WERI-Rb-1 (cell line): ENCODE measurements around the gene PRKCA.

Source experiments
- DNase-seq: peaks from one replicate; pipeline ENCODE4 v3.0.0-alpha.2; 2020
- H3K27ac ChIP-seq: fragments of 250-450 bp; sonication (Bioruptor Pico); 2 replicates; pipeline ENCODE4 v1.5.1; 2020; ENCODE audit warnings: mild to moderate bottlenecking, moderate library complexity
- H3K27me3 ChIP-seq: fragments of 250-450 bp; sonication (Bioruptor Pico); 2 replicates; pipeline ENCODE4 v1.5.1; 2021; ENCODE audit warnings: mild to moderate bottlenecking, low read depth, moderate library complexity; ENCODE audit not compliant: insufficient read depth, severe bottlenecking
- H3K36me3 ChIP-seq: fragments of 250-450 bp; sonication (Bioruptor Pico); 2 replicates; pipeline ENCODE4 v1.5.1; 2020; ENCODE audit warnings: mild to moderate bottlenecking, moderate library complexity
- H3K4me3 ChIP-seq: 2 replicates; pipeline ENCODE4 v1.5.1; 2011; ENCODE audit warnings: low read depth, mild to moderate bottlenecking, control low read depth, low read length
- H3K9me3 ChIP-seq: fragments of 250-450 bp; sonication (Bioruptor Pico); 2 replicates; pipeline ENCODE4 v1.5.1; 2021; ENCODE audit warnings: mild to moderate bottlenecking, moderate library complexity; ENCODE audit not compliant: severe bottlenecking
- TF ChIP-seq, protein P1 (sequence below): IDR thresholded peaks from 2 replicates; pipeline ENCODE4 v1.5.1; 2011; ENCODE audit warnings: low read depth, mild to moderate bottlenecking, control low read depth, inconsistent platforms, low read length

The PRKCA gene

DNA sequence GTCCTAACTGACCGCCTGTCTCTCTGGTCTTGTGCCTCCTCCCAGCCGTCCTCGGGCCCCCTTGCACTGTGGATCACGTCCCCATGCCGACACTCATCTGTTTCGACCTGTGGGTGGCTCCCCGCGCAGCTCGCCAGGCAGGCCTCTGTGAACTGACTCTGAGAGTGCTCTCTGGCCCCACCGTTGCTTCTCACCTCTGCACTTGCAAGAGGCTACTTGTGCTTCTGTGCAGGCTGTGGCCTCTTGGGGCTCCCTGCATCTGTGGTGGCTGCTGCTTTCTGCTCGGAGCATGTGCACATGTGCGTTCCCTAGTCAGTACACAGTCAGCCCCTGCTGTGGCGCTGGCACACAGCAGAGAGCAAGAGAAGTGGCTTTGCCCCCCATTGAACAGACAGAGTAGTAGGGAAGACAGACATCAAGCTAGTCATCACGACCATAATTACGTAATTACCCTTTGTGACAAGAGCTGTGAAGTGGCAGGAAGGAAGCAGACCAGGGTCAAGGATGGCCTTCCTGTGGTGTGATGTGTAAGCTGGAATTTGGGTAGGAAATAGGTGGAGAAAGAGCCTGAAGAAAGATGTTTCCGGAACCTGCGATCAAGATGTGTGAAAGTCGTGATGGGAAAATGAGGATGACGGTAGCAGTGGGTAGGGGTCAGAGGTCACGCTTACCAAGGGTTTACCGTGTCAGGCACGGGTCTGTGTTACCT lies 276.5 kb downstream of the PRKCA start:
- DNase-seq = no peak
- TF ChIP-seq, protein P1, sequence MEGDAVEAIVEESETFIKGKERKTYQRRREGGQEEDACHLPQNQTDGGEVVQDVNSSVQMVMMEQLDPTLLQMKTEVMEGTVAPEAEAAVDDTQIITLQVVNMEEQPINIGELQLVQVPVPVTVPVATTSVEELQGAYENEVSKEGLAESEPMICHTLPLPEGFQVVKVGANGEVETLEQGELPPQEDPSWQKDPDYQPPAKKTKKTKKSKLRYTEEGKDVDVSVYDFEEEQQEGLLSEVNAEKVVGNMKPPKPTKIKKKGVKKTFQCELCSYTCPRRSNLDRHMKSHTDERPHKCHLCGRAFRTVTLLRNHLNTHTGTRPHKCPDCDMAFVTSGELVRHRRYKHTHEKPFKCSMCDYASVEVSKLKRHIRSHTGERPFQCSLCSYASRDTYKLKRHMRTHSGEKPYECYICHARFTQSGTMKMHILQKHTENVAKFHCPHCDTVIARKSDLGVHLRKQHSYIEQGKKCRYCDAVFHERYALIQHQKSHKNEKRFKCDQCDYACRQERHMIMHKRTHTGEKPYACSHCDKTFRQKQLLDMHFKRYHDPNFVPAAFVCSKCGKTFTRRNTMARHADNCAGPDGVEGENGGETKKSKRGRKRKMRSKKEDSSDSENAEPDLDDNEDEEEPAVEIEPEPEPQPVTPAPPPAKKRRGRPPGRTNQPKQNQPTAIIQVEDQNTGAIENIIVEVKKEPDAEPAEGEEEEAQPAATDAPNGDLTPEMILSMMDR = no peak
- Histone ChIP-seq H3K27ac (no peak overlapping the region), H3K27me3 (no peaks in the 10 kb centered on the region), H3K9me3 (no peaks in the 10 kb centered on the region), H3K36me3 (no peaks in the 10 kb centered on the region), H3K4me3 (no peak overlapping the region)

- Histone ChIP-seq H3K27me3 (no peaks in the 10 kb centered on the region), H3K36me3 (no peaks in the 10 kb centered on the region), H3K27ac (no peak overlapping the region), H3K4me3 (no peak overlapping the region), H3K9me3 (no peaks in the 10 kb centered on the region)
- TF ChIP-seq, protein P1 = no peak
- DNase-seq = no peak
These were observed 277.1 kb downstream of the PRKCA start for GRCh38 chr17:66579556-66579955.

DNA sequence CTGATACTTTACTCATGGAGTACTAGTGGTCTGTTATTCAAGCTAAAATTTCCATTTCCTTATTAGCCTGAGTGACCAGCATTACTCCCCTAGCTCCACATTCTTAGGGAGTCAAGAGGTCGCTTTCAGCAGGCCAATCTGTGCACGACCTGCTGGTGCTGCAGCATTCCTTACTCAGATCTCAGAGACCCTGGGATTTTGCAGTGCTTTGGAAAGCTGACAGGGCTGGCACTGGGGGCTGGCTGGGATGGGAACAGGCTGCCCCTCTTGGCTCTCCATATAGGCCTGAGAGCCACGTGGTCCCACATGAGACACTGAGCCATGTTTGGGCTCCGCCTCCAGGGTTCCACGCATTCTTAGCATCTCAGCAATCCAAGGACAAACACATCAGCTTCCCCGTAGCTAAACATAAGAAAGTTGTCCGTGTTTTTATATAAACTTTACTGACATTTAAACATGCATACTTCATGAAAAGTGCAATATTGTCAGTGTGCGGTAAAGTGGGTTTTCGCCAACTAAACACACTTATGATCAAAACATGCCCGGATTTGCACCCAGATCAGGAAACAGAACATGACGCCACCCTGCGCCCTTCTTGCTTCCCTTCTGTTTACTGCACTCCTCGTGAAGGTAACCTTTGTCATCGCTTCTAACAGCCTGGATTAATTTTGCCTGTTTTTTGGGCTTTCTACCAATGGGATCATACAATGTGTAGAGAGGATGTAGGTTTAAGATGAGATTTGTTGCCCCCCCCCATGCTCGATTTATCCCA lies 278.0 kb downstream of the PRKCA start:
- Histone ChIP-seq H3K9me3 (no peaks in the 10 kb centered on the region), H3K27me3 (no peaks in the 10 kb centered on the region), H3K4me3 (no peak overlapping the region), H3K36me3 (no peaks in the 10 kb centered on the region), H3K27ac (no peak overlapping the region)
- TF ChIP-seq, protein P1 = no peak
- DNase-seq = no peak

DNA sequence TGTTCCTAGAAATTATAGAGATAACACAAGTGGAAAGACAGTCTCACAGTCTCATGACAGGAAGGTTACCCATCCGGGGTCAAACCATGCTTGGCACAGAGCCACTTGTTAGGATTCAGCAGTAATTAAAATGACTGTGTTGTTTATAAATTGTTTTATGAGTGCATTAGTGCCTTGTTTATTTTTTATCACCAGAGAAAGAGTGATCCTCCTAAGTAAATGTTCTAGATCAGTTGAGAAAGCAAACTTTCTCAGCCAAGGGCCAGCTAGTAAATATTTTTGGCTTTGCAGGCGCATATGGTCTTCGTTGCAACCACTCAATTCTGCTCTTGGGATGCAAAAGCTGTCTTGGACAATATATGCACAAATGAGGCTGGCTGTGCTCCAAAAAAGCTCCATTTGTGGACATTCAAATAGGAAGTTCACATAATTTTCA lies 278.6 kb downstream of the PRKCA start:
- Histone ChIP-seq H3K36me3 (no peaks in the 10 kb centered on the region), H3K4me3 (no peak overlapping the region), H3K27ac (no peak overlapping the region), H3K27me3 (no peaks in the 10 kb centered on the region), H3K9me3 (no peaks in the 10 kb centered on the region)
- TF ChIP-seq, protein P1 = no peak
- no peak for DNase-seq

DNA sequence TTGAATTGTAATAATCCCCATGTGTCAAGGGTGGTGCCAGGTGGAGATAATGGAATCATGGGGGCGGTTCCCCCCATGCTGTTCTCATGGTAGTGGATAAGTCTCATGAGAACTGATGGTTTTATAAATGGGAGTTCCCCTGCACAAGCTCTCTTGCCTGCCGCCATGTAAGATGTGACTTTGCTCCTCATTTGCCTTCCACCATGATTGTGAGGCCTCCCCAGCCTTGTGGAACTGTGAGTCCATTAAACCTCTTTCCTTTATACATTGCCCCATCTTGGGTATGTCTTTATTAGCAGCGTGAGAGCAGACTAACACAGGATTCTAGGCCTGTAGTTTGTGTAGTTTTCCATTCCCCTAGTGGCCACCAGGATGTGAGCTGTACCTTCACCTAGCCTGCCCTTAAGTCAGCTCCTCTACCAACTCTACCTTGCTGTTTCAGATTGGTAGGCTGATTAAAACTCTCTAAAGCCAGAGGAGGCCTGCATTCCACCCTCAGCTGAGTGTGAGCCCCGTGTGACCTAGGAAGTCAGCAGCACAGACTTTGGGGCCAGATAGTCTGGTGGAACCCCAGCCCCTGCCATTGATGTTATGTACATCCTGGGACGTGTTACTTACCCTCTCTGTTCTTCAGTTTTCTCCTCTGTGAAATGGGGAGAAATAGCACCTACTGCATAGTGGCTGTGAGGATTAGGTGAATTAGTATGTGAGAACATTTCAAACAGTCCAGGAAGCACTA lies 280.1 kb downstream of the PRKCA start:
- Histone ChIP-seq H3K4me3 (no peak overlapping the region), H3K36me3 (no peaks in the 10 kb centered on the region), H3K27me3 (no peaks in the 10 kb centered on the region), H3K9me3 (no peaks in the 10 kb centered on the region), H3K27ac (no peak overlapping the region)
- DNase-seq = no peak
- TF ChIP-seq, protein P1 = no peak
